Activated naive CD8-positive, alpha-beta T cell treated with anti-CD3 and anti-CD28 coated beads, Interleukin-2, amount 50 U/mL, for 24 hours (primary cell): ENCODE data around the gene PLA2G15.

Experiments used
- ATAC-seq: fragments of 150-1000 bp; cut with Tn5 transposase; one replicate; pipeline ENCODE4 v1.10.0; 2021
- DNase-seq: peaks from one replicate; pipeline ENCODE4 v3.0.0; 2021
- H3K27ac Mint-ChIP-seq: one replicate; pipeline ENCODE4 v1.8.0; 2021; ENCODE audit warnings: mild to moderate bottlenecking, mixed read lengths
- H3K27me3 Mint-ChIP-seq: one replicate; pipeline ENCODE4 v1.8.0; 2021; ENCODE audit warnings: mixed read lengths
- H3K36me3 Mint-ChIP-seq: one replicate; pipeline ENCODE4 v1.8.0; 2021; ENCODE audit warnings: low read depth, mixed read lengths
- H3K4me1 Mint-ChIP-seq: one replicate; pipeline ENCODE4 v1.8.0; 2021; ENCODE audit warnings: mixed read lengths
- H3K4me3 Mint-ChIP-seq: one replicate; pipeline ENCODE4 v1.8.0; 2021; ENCODE audit warnings: mild to moderate bottlenecking, moderate library complexity, mixed read lengths
- H3K9me3 Mint-ChIP-seq: one replicate; pipeline ENCODE4 v1.8.0; 2021; ENCODE audit warnings: mixed read lengths

Gene PLA2G15

DNA sequence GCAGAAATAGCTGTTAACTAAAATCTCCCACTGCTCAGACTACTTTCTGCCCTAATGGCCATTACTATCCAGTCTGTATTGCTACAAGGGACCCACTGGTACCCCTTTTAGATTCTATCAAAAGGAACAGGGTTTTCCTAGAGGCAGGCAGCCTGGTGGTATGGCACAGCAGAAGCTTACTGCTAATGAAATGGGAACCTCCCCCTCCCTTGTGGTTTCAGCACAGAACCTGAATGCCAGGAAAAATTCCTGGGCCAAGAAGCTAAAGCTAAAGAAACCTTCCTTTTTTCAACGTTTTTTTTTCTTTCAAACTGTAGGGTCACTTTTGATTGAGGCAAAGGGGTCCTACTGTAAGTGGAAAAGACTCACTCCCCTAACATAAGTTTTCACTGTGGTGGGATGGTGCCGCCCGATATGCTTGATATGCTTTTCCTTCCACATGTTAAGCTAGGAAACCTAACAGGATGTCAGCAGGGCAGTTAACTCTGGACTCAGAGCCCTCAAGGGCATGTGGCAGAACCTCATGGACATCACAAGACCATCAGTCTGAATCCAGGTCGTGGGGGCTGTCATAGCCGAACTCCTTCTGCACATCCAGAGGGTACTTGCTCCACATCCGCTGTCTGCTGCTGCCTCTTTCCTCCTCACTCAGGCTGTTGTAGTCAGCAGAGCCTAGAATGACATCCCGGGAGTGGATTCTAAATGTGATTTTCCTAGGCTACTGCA lies 55.7 kb downstream of the PLA2G15 start:
- Mint-ChIP-seq H3K27ac (peak overlapping the region; percentile 70), H3K27me3 (no peaks in the 10 kb centered on the region), H3K9me3 (no peaks in the 10 kb centered on the region), H3K4me1 (peaks cover 5% of the 10 kb centered on the region), H3K36me3 (peaks cover 71% of the 10 kb centered on the region), H3K4me3 (no peak overlapping the region)
- DNase-seq (no peak), ATAC-seq (no peak)

DNA sequence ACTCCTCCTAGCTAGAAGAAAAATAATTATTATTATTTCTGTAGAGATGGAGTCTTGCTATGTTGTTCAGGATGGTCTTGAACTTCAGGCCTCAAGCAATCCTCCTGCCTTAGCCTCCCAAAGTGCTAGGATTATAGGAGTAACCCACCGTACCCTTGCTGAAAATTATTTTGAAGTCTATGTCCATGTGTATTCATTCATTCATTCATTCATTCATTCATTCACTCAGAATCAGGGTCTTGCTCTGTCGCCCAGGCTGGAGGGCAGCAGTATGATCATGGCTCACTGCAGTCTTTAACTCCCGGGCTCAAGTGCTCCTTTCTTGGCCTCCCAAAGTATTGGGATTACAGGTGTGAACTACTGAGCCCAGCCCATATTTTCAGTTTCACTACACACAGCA lies 61.5 kb downstream of the PLA2G15 start:
- DNase-seq (no peak), ATAC-seq (no peak)
- Mint-ChIP-seq H3K27ac (peak overlapping the region; percentile 47), H3K9me3 (no peaks in the 10 kb centered on the region), H3K4me1 (peaks cover 31% of the 10 kb centered on the region), H3K36me3 (peaks cover 43% of the 10 kb centered on the region), H3K27me3 (no peaks in the 10 kb centered on the region), H3K4me3 (no peak overlapping the region)

DNA sequence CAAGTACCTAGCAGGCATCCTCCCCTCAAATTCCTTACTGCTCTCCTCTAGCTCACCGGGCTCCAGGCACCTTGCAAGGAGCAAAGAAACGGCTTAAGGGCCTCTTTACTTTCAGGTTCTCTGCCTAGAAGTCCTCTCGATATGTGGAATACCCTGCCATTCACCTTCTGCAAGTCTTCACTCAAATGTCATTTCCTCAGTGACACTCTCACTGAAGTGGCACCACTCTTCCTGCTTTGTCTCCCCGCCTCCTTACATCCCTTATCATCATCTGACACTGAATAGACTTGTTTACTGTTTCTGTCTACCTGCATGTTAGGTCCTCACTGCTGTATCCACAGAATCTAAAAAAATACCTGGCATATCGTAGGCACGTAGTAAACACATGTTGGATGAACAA lies 64.6 kb downstream of the PLA2G15 start:
- Mint-ChIP-seq H3K27me3 (no peaks in the 10 kb centered on the region), H3K9me3 (no peaks in the 10 kb centered on the region), H3K27ac (peak overlapping the region; percentile 96), H3K4me1 (peaks cover 50% of the 10 kb centered on the region), H3K36me3 (peaks cover 33% of the 10 kb centered on the region), H3K4me3 (peak overlapping the region; percentile 85)
- DNase-seq (no peak), ATAC-seq (no peak)

DNA sequence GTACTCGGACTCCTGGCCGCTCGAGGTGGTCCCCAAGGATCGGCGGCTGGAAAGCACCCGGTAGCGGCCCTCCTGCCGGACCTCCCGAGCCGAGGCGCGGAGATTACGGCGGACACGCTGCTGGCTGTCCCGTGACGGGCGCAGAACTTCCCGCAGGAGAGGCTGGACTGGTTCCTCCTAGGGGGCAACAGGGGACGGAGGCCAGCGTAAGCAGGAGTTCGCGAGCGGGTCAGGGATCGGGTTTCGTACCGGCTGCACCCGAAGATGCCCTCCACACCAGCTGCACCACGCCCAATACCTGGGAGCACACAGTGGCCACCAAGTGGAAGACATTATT lies 65.2 kb downstream of the PLA2G15 start:
- H3K9me3 Mint-ChIP-seq = no peaks in the 10 kb centered on the region
- peak overlapping the region; percentile 85 for H3K4me3 Mint-ChIP-seq
- no peaks in the 10 kb centered on the region for H3K27me3 Mint-ChIP-seq
- ATAC-seq (no peak), DNase-seq (no peak)
- H3K36me3 Mint-ChIP-seq = peaks cover 32% of the 10 kb centered on the region
- peaks cover 50% of the 10 kb centered on the region for H3K4me1 Mint-ChIP-seq
- H3K27ac Mint-ChIP-seq = peak overlapping the region; percentile 96
